ENCODE results near the gene SYF2.
"Not testable (repeated sequence)": the region's sequence is repeated elsewhere in the genome, so short reads cannot be mapped to it uniquely, and the experiment has no call there.

SYF2 gene

DNA sequence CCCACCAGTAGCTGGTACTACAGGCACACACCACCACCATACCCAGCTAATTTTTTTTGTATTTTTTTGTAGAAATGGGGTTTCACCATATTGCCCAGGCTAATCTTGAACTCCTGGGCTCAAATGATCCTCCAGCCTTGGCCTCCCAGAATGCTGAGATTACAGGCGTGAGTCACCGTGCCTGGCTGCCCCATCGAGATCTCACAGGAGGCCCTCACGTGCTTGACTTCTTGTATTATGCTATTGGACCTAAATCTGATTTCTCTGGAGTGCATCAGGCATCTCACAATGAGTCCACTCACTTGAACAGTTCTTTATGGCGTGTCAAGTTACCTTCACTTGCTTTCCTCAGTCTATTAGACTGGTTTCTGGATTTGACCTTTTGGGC is 24.3 kb upstream of the SYF2 start:
- H3K36me3 Mint-ChIP-seq: no peaks in the 10 kb centered on the region
- ATAC-seq (ENCODE audit: low read depth) (no peak), DNase-seq (ENCODE audit: low spot score in 2 of 2) (no peak)

GRCh38 chr1:25255706-25256577 is 23.6 kb upstream of the SYF2 start:
- no peaks in the 10 kb centered on the region for H3K27me3 Mint-ChIP-seq
- H3K4me3 Mint-ChIP-seq: no peak overlapping the region
- ATAC-seq (ENCODE audit: low read depth): no peak
- H3K36me3 Mint-ChIP-seq: no peaks in the 10 kb centered on the region
- H3K4me1 Mint-ChIP-seq: peaks cover 6% of the 10 kb centered on the region
- no peak overlapping the region for H3K27ac Mint-ChIP-seq
- H3K9me3 Mint-ChIP-seq: no peaks in the 10 kb centered on the region
- no peak for DNase-seq (ENCODE audit: low spot score in 2 of 2)

More for the DNA sequence above, 24.3 kb upstream of the SYF2 start:
- Mint-ChIP-seq H3K4me3 (no peak overlapping the region), H3K27ac (no peak overlapping the region), H3K4me1 (peaks cover 6% of the 10 kb centered on the region), H3K27me3 (no peaks in the 10 kb centered on the region), H3K9me3 (no peaks in the 10 kb centered on the region)

DNA sequence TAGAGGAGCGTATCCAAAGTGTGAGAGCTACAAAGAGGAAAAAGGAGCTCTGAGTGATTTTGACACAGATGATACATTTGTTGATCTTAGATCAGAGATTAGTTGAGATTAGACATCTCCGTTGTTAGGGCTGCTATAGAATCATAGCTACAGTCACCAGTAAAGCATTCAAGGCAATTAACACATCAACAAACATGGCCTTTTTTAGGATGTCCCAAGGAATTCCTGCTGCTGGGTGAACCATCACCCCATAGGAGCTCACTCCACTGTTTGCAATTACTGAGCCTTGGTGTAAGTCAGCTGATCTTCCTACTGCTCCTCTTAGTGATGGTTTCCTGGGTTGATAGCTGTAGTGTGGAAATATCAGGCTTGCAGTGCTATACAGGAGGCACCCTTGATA is 21.6 kb upstream of the SYF2 start:
- Mint-ChIP-seq H3K4me3 (no peak overlapping the region), H3K4me1 (peaks cover 6% of the 10 kb centered on the region), H3K9me3 (no peaks in the 10 kb centered on the region), H3K27me3 (no peaks in the 10 kb centered on the region), H3K36me3 (no peaks in the 10 kb centered on the region), H3K27ac (no peak overlapping the region)
- DNase-seq (ENCODE audit: low spot score in 2 of 2) (no peak), ATAC-seq (ENCODE audit: low read depth) (no peak)

- H3K4me1 Mint-ChIP-seq: peaks cover 16% of the 10 kb centered on the region
- peak; percentile 34 for ATAC-seq (ENCODE audit: low read depth)
- H3K27ac Mint-ChIP-seq: peak overlapping the region; percentile 100
Observed at GRCh38 chr1:25247829-25248754, 15.8 kb upstream of the SYF2 start.

DNA sequence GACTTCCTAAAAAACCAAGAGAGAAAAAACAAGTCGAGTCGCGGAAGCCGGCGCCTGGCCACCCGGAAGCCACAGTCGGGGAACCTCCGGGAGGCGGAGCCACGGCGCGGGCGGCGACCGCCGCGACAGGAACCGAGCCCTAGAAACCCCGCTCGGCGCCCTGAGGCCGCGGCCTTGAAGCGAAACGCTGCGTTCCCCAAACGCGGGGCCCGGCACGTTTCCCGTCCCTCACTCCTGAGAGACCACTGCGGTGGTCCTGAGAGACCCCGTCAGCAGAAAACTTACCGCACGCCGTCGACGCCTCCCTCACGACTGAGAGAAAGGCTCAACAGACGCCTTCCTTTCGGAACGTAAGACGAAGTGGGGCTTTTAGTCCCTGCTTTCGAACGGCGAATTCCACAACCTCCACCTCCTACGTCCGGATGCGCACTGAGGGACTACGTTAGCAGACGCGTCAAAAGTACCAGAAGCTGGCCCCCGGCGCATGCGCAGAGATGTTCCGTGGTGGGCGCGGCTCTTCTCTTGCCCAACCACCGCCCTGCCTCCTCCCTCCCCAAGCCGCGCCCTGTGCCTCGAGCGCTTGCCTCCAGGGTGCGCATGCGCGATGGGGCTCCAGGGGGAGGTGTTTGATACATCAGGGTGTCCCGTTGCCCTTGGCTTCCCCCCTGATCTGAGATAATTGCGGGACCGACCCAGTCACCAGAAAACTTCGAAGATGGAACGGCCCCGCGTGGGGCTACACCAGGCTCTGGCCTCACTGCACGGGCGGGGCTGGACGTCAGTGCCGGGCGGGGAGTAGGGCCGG is 14.9 kb upstream of the SYF2 start, which contains the start of gene RSRP1:
Gene RSRP1 (minus strand): TSS at position 431 of the 805 bp plus-strand sequence. CDS start 491 bp downstream, outside the sequence.
- H3K4me1 Mint-ChIP-seq: peaks cover 16% of the 10 kb centered on the region
- peak; percentile 98 to 99 for DNase-seq (ENCODE audit: low spot score in 2 of 2)
- H3K27ac Mint-ChIP-seq: peak within 1 kb of the TSS; percentile 100
- no peaks in the 10 kb centered on the region for H3K27me3 Mint-ChIP-seq
- peaks cover 16% of the 10 kb centered on the region for H3K36me3 Mint-ChIP-seq
- H3K4me3 Mint-ChIP-seq: peak within 1 kb of the TSS; percentile 97
- no peaks in the 10 kb centered on the region for H3K9me3 Mint-ChIP-seq
- ATAC-seq (ENCODE audit: low read depth): peak; percentile 79

More at GRCh38 chr1:25247829-25248754, 15.8 kb upstream of the SYF2 start:
- peak overlapping the region; percentile 97 for H3K4me3 Mint-ChIP-seq
- no peaks in the 10 kb centered on the region for H3K27me3 Mint-ChIP-seq
- H3K9me3 Mint-ChIP-seq: no peaks in the 10 kb centered on the region
- no peak for DNase-seq (ENCODE audit: low spot score in 2 of 2)
- peaks cover 13% of the 10 kb centered on the region for H3K36me3 Mint-ChIP-seq

- Mint-ChIP-seq H3K27ac (peak overlapping the region; percentile 100), H3K36me3 (peaks cover 16% of the 10 kb centered on the region), H3K4me1 (peaks cover 16% of the 10 kb centered on the region), H3K9me3 (no peaks in the 10 kb centered on the region), H3K4me3 (peak overlapping the region; percentile 97), H3K27me3 (no peaks in the 10 kb centered on the region)
- DNase-seq (ENCODE audit: low spot score in 2 of 2): peak; percentile 25 to 39
- ATAC-seq (ENCODE audit: low read depth): no peak
Observed at GRCh38 chr1:25246600-25247023, 14.3 kb upstream of the SYF2 start.

DNA sequence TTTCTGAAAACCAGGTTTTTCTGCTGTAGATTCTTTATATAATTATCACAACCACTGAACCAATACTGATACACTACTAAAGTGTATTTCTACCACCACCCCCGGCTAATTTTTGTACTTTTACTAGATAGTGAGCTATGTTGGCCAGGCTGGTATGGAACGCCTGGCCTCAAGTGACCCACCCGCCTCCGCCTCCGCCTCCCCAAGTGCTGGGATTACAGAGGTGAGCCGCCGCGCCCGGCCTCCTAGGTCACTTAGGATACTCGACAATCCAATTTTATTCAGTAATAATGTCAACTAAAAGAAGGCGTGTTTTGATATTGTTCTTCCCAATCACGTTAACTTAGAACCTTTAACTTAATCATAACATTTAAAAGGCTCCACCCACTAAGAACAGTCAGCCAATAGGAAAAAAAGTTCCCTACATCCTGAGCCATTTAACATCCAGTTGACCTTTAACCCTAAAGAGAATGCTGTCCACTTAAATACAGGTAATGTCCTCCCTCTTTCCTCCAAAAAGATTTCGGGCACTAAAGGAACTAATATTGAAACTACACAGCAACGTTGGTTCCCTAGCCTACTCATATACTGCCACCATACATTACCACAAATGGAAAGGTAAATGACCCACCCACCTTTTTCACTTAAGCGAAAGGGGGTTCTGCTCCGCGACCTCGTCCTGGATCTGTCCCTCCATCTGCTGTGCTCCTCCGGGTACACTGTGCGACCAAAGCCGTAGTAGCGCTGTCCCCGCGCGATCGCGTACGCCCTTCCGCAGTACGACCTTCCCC is 13.7 kb upstream of the SYF2 start:
- H3K4me1 Mint-ChIP-seq: peaks cover 16% of the 10 kb centered on the region

DNA sequence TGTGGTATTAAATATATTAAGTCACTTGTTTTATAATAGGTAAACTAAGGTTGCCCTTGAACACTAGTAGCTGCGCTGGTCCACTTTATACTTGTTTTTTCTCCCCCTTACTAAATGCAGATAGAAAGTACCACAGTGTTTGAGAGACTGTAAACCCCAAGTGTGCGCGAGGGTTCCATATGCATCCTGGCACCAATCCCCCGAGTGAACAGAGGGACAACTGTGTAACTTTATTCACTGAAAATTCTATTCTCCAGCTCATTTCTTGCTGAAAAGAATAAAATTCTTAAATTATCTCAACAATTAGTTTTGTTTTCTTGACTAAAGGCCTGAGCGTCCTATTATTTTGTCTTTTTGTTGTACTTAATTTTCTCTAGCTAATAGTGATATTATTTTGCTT is 13.1 kb upstream of the SYF2 start:
- peaks cover 16% of the 10 kb centered on the region for H3K4me1 Mint-ChIP-seq
- peak overlapping the region; percentile 97 for H3K4me3 Mint-ChIP-seq
- ATAC-seq (ENCODE audit: low read depth): no peak

More for the DNA sequence above, 13.7 kb upstream of the SYF2 start:
- Mint-ChIP-seq H3K27me3 (no peaks in the 10 kb centered on the region), H3K4me3 (peak overlapping the region; percentile 97), H3K27ac (peak overlapping the region; percentile 100), H3K36me3 (peaks cover 16% of the 10 kb centered on the region), H3K9me3 (no peaks in the 10 kb centered on the region)
- DNase-seq (ENCODE audit: low spot score in 2 of 2): no peak
- ATAC-seq (ENCODE audit: low read depth): no peak

GRCh38 chr1:25243907-25244306 is 11.6 kb upstream of the SYF2 start:
- no peak for DNase-seq (ENCODE audit: low spot score in 2 of 2)
- Mint-ChIP-seq H3K36me3 (peaks cover 16% of the 10 kb centered on the region), H3K4me1 (peaks cover 26% of the 10 kb centered on the region), H3K27me3 (no peaks in the 10 kb centered on the region), H3K9me3 (no peaks in the 10 kb centered on the region), H3K27ac (peak overlapping the region; percentile 58), H3K4me3 (no peak overlapping the region)
- no peak for ATAC-seq (ENCODE audit: low read depth)

More for the DNA sequence above, 13.1 kb upstream of the SYF2 start:
- Mint-ChIP-seq H3K27me3 (no peaks in the 10 kb centered on the region), H3K9me3 (no peaks in the 10 kb centered on the region), H3K36me3 (peaks cover 16% of the 10 kb centered on the region), H3K27ac (peak overlapping the region; percentile 100)
- no peak for DNase-seq (ENCODE audit: low spot score in 2 of 2)

DNA sequence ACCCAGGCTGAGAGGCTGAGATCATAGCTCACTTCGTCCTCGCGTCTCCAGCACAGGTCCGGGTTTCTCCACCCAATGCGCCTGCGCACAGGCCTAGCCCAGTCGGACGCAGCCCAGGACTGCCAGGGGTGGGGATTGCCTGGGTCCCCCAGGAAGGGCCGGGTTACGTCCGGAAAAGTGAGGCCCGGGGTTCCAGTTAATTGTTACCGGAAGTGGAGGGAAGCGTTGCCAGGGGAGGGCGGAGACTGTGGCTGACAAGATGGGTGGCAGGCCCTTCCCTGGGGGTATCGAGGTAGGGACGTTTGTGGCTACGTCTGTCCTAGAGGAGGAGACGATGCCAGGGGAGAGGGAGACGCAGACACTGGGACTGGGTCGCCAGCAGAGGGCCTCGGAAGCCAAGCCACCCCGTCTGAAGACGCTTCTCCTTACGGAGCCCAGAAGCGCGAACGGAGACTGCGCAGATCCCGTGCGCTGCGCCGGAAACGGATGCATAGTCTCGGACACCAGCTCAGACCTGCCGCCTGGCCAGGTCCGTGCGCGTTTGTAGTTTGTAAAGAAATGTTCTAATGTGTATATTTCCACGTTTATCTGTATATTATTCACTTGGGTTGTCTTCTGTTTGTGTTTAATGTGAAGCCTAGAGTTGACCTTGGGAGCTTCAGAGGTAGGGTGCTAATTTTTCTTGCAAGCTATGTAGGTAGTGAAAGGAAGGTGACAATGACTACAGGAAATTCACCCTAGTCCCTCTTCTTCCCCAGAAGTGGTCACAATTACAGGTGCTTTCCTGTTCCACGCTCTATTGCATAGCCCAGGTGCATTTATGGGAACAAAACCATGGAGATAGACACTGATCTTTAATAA is 7.6 kb upstream of the SYF2 start:
- peaks cover 8% of the 10 kb centered on the region for H3K36me3 Mint-ChIP-seq
- ATAC-seq (ENCODE audit: low read depth): peak; percentile 82
- DNase-seq (ENCODE audit: low spot score in 2 of 2): peak; percentile 66 to 74
- H3K27ac Mint-ChIP-seq: peak overlapping the region; percentile 92
- H3K9me3 Mint-ChIP-seq: no peaks in the 10 kb centered on the region
- H3K4me1 Mint-ChIP-seq: peaks cover 33% of the 10 kb centered on the region
- no peaks in the 10 kb centered on the region for H3K27me3 Mint-ChIP-seq
- H3K4me3 Mint-ChIP-seq: peak overlapping the region; percentile 84

- peaks cover 37% of the 10 kb centered on the region for H3K4me1 Mint-ChIP-seq
- no peaks in the 10 kb centered on the region for H3K9me3 Mint-ChIP-seq
- no peak for DNase-seq (ENCODE audit: low spot score in 2 of 2)
- H3K27me3 Mint-ChIP-seq: no peaks in the 10 kb centered on the region
- ATAC-seq (ENCODE audit: low read depth): no peak
- H3K27ac Mint-ChIP-seq: no peak overlapping the region
- no peak overlapping the region for H3K4me3 Mint-ChIP-seq
- H3K36me3 Mint-ChIP-seq: peaks cover 4% of the 10 kb centered on the region
Observed at GRCh38 chr1:25238046-25238445, 5.7 kb upstream of the SYF2 start.

DNA sequence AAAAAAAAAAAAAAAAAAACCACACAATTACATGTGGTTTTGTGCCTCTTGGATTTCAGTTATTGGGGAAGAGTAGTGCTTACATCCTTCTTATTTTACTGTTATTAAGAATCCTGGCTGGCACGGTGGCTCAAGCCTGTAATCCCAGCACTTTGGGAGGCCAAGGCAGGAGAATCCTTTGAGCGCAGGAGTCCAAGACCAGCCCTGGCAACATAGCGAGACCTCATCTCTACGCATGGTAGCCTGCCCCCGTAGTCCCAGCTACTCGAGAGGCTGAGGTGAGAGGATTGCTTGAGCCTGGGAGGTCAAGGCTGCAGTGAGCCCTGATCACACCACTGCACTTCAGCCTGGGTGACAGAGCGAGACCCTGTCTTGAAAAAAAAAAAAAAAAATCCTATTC is 4.0 kb upstream of the SYF2 start:
- DNase-seq (ENCODE audit: low spot score in 2 of 2); H3K9me3 Mint-ChIP-seq; H3K4me3 Mint-ChIP-seq; ATAC-seq (ENCODE audit: low read depth); H3K36me3 Mint-ChIP-seq; H3K27me3 Mint-ChIP-seq: not testable (repeated sequence)
- peaks cover 41% of the 10 kb centered on the region for H3K4me1 Mint-ChIP-seq
- peak overlapping the region; percentile 83 for H3K27ac Mint-ChIP-seq

Measured in memory B cell (primary cell).